Measurements from ENCODE around the gene EYS.

EYS gene

DNA sequence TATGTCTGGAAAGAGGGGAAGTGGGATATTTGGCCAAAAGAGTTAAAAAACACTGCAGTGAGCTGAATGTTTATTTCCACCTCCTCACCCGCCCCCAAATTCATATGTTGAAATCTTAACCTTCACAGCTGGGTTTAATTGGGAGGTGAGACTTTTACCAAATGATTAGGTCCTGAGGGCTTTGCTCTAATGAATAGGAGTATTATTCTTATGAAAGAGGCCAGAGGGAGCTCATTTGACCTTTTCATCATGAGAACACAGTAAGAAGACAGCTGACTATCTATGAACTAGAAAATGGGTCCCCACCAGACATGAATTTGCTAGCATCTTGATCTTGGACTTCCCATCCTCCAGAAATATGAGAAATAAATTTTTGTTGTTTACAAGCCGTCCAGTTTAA lies 1042.5 kb downstream of the EYS start:
- H3K4me3 ChIP-seq (ENCODE audit: low read depth, low read length) = no peak overlapping the region
- TF ChIP-seq, protein P1, sequence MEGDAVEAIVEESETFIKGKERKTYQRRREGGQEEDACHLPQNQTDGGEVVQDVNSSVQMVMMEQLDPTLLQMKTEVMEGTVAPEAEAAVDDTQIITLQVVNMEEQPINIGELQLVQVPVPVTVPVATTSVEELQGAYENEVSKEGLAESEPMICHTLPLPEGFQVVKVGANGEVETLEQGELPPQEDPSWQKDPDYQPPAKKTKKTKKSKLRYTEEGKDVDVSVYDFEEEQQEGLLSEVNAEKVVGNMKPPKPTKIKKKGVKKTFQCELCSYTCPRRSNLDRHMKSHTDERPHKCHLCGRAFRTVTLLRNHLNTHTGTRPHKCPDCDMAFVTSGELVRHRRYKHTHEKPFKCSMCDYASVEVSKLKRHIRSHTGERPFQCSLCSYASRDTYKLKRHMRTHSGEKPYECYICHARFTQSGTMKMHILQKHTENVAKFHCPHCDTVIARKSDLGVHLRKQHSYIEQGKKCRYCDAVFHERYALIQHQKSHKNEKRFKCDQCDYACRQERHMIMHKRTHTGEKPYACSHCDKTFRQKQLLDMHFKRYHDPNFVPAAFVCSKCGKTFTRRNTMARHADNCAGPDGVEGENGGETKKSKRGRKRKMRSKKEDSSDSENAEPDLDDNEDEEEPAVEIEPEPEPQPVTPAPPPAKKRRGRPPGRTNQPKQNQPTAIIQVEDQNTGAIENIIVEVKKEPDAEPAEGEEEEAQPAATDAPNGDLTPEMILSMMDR (IDR thresholded peaks at IDR 0.05; ENCODE audit: low read depth, low read length) = no peak

DNA sequence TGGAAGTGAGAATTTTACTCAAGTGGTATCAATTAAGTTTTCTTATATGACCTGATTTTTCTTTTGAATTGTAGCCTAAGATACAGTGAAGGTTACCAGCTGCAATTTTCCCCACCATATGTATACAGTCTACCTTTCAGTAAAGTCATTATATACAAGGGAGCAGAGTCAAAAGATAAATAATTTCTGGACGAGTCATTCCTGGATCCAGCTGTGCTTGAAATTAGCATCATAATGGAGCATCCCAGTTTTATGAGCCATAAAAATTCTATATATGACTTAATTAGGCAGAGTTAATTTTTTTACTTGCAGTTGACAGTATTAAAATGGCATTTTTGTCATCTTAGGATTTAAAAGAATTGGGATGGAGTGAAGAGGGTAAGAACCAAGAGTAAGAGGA lies 1063.0 kb downstream of the EYS start:
- TF ChIP-seq, protein P1 (IDR thresholded peaks at IDR 0.05; ENCODE audit: low read depth, low read length) = no peak

DNA sequence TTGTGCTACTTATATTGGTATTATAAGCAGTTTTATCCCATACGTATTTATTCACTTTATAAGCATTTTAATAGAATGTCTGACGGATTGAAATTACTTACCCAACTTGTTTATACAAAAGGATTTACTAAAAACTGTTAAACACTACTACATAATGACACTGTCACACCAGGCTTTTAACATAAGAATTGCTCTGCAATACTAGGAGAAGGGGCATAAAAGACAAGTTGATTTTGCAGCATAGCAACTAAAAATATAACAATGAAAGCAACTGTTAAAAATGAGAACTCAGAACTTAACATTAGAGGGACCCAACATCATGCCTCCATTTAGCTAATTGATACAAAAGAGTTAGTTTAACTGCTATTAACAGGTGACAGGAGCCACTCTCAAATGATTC lies 1076.1 kb downstream of the EYS start:
- no peak overlapping the region for H3K4me3 ChIP-seq (ENCODE audit: low read depth, low read length)
- TF ChIP-seq, protein P1 (IDR thresholded peaks at IDR 0.05; ENCODE audit: low read depth, low read length) = no peak

More for the DNA sequence above, 1063.0 kb downstream of the EYS start:
- no peak overlapping the region for H3K4me3 ChIP-seq (ENCODE audit: low read depth, low read length)

DNA sequence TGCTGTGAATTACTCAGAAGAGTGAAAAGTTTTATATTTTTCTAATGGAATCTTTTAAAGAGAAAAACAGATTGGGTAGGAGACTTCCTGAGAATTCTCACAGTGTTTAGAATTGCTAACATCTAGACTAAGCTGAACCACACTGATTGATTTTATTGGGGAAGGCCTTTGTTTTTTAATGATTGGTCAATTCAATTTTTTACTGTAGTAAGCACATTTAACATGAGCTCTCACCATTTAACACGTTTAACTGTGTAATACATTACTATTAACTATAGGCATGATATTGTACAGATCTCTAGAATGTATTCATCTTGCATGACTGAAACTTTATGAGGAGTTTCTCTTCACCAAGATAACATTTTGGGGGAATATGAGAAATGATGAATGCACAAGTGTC lies 1084.1 kb downstream of the EYS start:
- TF ChIP-seq, protein P1 (IDR thresholded peaks at IDR 0.05; ENCODE audit: low read depth, low read length) = no peak
- no peak overlapping the region for H3K4me3 ChIP-seq (ENCODE audit: low read depth, low read length)

DNA sequence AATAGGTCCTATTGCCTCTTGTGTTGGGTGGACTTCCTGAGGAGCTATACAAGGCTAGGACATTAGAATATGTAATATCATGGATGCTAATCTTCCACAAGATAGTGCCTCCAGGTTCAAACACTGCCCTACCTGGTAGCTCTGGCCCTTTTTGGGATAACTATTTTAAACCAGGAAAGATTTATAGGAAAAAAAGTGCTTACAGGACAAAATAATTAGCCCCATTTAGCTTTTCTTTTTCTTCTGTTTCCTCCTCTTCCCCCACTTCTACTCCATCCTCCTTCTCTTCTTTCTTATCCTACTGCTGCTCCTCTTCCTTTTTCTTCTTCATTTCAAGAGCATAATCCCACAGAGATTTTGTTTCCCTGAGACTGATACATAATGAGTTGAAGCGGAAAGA lies 1104.0 kb downstream of the EYS start:
- TF ChIP-seq, protein P1 (IDR thresholded peaks at IDR 0.05; ENCODE audit: low read depth, low read length) = no peak
- no peak overlapping the region for H3K4me3 ChIP-seq (ENCODE audit: low read depth, low read length)

DNA sequence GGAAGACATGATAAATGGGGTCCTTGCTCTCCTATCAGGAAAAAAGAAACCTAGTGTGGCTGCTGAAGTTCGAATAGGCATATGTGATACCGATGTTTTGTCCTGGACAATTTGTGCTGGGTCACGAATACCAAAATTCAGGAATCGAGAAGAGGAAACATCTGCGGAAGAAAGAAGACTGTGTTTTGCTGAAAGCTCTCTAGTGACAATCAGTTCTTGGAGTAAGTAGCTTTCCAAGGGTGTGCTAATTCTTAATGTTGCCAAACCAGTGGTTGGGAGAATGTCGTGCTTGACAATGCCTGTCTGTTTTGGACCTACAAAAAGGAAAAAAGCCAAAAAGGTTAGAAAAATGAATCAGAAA lies 1115.4 kb downstream of the EYS start:
- TF ChIP-seq, protein P1 (IDR thresholded peaks at IDR 0.05; ENCODE audit: low read depth, low read length) = no peak
- H3K4me3 ChIP-seq (ENCODE audit: low read depth, low read length) = no peak overlapping the region

DNA sequence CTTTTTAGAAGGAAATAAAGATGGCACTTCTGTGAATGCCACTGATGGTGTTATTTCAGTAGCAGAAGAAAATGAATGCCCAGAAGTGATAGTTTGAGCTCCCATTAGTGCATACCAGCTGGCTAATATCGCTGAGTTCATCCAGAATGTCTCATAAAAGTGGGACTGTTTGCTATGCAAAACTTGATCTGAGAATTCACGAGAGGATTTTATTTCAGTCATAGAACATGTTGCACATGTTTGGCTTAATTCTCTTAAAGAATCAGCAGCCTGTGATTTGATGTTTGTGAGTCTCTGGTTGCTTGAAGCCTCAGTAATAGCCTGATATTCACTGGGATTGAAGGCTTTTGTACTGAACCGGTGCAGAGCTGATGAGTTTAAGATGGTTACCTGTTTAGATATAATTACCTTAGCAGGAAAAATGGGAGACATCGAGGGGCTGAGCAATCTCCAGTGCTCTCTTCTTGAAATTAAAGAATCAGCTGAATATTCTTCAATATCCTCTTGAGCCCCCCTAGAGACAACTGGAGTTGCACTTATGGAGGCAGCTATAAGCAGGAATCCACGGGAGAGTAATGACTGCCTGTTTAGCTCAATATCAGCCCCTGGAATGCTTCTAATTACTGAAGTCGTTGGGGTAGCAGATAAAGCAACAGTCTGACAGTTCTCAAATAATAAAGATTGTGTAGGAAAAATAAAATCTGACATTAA lies 1115.9 kb downstream of the EYS start:
- TF ChIP-seq, protein P1 (IDR thresholded peaks at IDR 0.05; ENCODE audit: low read depth, low read length) = no peak
- H3K4me3 ChIP-seq (ENCODE audit: low read depth, low read length) = no peak overlapping the region
